ENCODE data around the gene CLK3.
A peak's percentile ranks its signal among the peaks of the same experiment; 100 is the strongest.
"Not testable (repeated sequence)": the region's sequence is repeated elsewhere in the genome, so short reads cannot be mapped to it uniquely, and the experiment has no call there.

The CLK3 gene

GRCh38 chr15:74615508-74616365 is at the start of gene CLK3:
CLK3 (plus strand) TSS chr15:74615836; CDS start chr15:74619197, 3,361 bp downstream.
- DNase-seq = peak; percentile 89

- no peak for DNase-seq
Measured at GRCh38 chr15:74568594-74568993, 47.0 kb upstream of the CLK3 start.

GRCh38 chr15:74569731-74570070 is 45.9 kb upstream of the CLK3 start:
- no peak for DNase-seq

- DNase-seq = no peak
Measured at GRCh38 chr15:74571191-74571590, 44.4 kb upstream of the CLK3 start.

GRCh38 chr15:74573987-74574386 is 41.6 kb upstream of the CLK3 start:
- no peak for DNase-seq

- DNase-seq = no peak
Measured at GRCh38 chr15:74578496-74578994, 37.1 kb upstream of the CLK3 start.

- DNase-seq = no peak
Measured at GRCh38 chr15:74579001-74579400, 36.6 kb upstream of the CLK3 start.

- DNase-seq = no peak
Measured at GRCh38 chr15:74580538-74581350, 34.9 kb upstream of the CLK3 start.

- no peak for DNase-seq
Measured at GRCh38 chr15:74584204-74584603, 31.4 kb upstream of the CLK3 start.

GRCh38 chr15:74584779-74585178 is 30.9 kb upstream of the CLK3 start:
- DNase-seq = no peak

- DNase-seq = no peak
Measured at GRCh38 chr15:74585191-74585590, 30.4 kb upstream of the CLK3 start.

GRCh38 chr15:74585857-74586256 is 29.8 kb upstream of the CLK3 start:
- no peak for DNase-seq

GRCh38 chr15:74589826-74590225 is 25.8 kb upstream of the CLK3 start:
- DNase-seq = no peak

- DNase-seq = no peak
Measured at GRCh38 chr15:74592222-74592621, 23.4 kb upstream of the CLK3 start.

- no peak for DNase-seq
Measured at GRCh38 chr15:74593122-74593521, 22.5 kb upstream of the CLK3 start.

- DNase-seq = no peak
Measured at GRCh38 chr15:74594455-74594854, 21.2 kb upstream of the CLK3 start.

- no peak for DNase-seq
Measured at GRCh38 chr15:74595271-74595670, 20.4 kb upstream of the CLK3 start.

- not testable (repeated sequence) for DNase-seq
Measured at GRCh38 chr15:74596736-74597135, 18.9 kb upstream of the CLK3 start.

GRCh38 chr15:74597146-74597705 is 18.4 kb upstream of the CLK3 start:
- not testable (repeated sequence) for DNase-seq

GRCh38 chr15:74598126-74598842 is 17.4 kb upstream of the CLK3 start:
- peak; percentile 84 for DNase-seq

GRCh38 chr15:74599156-74599555 is 16.5 kb upstream of the CLK3 start:
- no peak for DNase-seq

GRCh38 chr15:74603026-74603788 is 12.4 kb upstream of the CLK3 start:
- DNase-seq = no peak
